Measurements from ENCODE around the gene CFAP68. TPM values are rescaled to one million over a fixed set of nuclear protein-coding genes. Genes with fewer than 3 reads are reported as not detected.

CFAP68 gene
- total RNA-seq, 2 donors from 2014 or later = 11.6 to 12.7 TPM

- Histone ChIP-seq H3K9me3 (ENCODE audit: control insufficient read depth, low read length) (peaks cover 3% of the 10 kb centered on the region), H3K9ac (ENCODE audit: extremely low read depth, low read length, poor library complexity, severe bottlenecking) (no peak overlapping the region), H3K4me3 (ENCODE audit: low read length) (no peak overlapping the region), H3K27me3 (ENCODE audit: control insufficient read depth, insufficient read depth, low read length, poor library complexity, severe bottlenecking) (no peaks in the 10 kb centered on the region), H3K4me1 (ENCODE audit: control insufficient read depth, insufficient read depth, low read length) (no peaks in the 10 kb centered on the region), H3K36me3 (ENCODE audit: control insufficient read depth, insufficient read depth, low read length) (peaks cover 35% of the 10 kb centered on the region), H3K27ac (ENCODE audit: low read depth, low read length) (no peak overlapping the region)
- Mint-ChIP-seq H3K27ac (no peak overlapping the region), H3K36me3 (ENCODE audit: low read depth) (peaks cover 24% of the 10 kb centered on the region), H3K4me3 (no peak overlapping the region), H3K9me3 (no peaks in the 10 kb centered on the region), H3K27me3 (ENCODE audit: insufficient read depth) (no peaks in the 10 kb centered on the region), H3K4me1 (peaks cover 1% of the 10 kb centered on the region)
- 100% methylated on average over 1 of the region's 2 CpGs; no CpG with 5 or more reads in 1 of the 2 experiments for WGBS, 2 experiments (ENCODE audit: insufficient coverage in 1 of 2, insufficient read length in 1 of 2)
- no peak for TF ChIP-seq CTCF (conservative IDR thresholded peaks at IDR 0.05)
- no peak for DNase-seq
Measured at GRCh38 chr11:111852103-111852502, 27.2 kb upstream of the CFAP68 start.

GRCh38 chr11:111855506-111855905, 23.8 kb upstream of the CFAP68 start:
- no peaks in the 10 kb centered on the region for H3K9me3 Mint-ChIP-seq
- no peaks in the 10 kb centered on the region for H3K9me3 ChIP-seq (ENCODE audit: control insufficient read depth, low read length)
- no peaks in the 10 kb centered on the region for H3K4me1 ChIP-seq (ENCODE audit: control insufficient read depth, insufficient read depth, low read length)
- no peaks in the 10 kb centered on the region for H3K27me3 Mint-ChIP-seq (ENCODE audit: insufficient read depth)
- no peaks in the 10 kb centered on the region for H3K27me3 ChIP-seq (ENCODE audit: control insufficient read depth, insufficient read depth, low read length, poor library complexity, severe bottlenecking)
- H3K4me3 ChIP-seq (ENCODE audit: low read length) = no peak overlapping the region
- no peak overlapping the region for H3K4me3 Mint-ChIP-seq
- TF ChIP-seq CTCF (conservative IDR thresholded peaks at IDR 0.05) = no peak
- no peak overlapping the region for H3K27ac Mint-ChIP-seq
- DNase-seq = no peak
- no peak overlapping the region for H3K9ac ChIP-seq (ENCODE audit: extremely low read depth, low read length, poor library complexity, severe bottlenecking)
- H3K36me3 Mint-ChIP-seq (ENCODE audit: low read depth) = peaks cover 30% of the 10 kb centered on the region
- H3K4me1 Mint-ChIP-seq = no peaks in the 10 kb centered on the region
- H3K36me3 ChIP-seq (ENCODE audit: control insufficient read depth, insufficient read depth, low read length) = peaks cover 35% of the 10 kb centered on the region
- H3K27ac ChIP-seq (ENCODE audit: low read depth, low read length) = no peak overlapping the region

- Mint-ChIP-seq H3K27ac (no peak overlapping the region), H3K36me3 (ENCODE audit: low read depth) (peaks cover 34% of the 10 kb centered on the region), H3K27me3 (ENCODE audit: insufficient read depth) (no peaks in the 10 kb centered on the region), H3K4me1 (no peaks in the 10 kb centered on the region), H3K4me3 (no peak overlapping the region), H3K9me3 (no peaks in the 10 kb centered on the region)
- Histone ChIP-seq H3K27ac (ENCODE audit: low read depth, low read length) (no peak overlapping the region), H3K4me1 (ENCODE audit: control insufficient read depth, insufficient read depth, low read length) (no peaks in the 10 kb centered on the region), H3K4me3 (ENCODE audit: low read length) (no peak overlapping the region), H3K9me3 (ENCODE audit: control insufficient read depth, low read length) (no peaks in the 10 kb centered on the region), H3K36me3 (ENCODE audit: control insufficient read depth, insufficient read depth, low read length) (peaks cover 48% of the 10 kb centered on the region), H3K9ac (ENCODE audit: extremely low read depth, low read length, poor library complexity, severe bottlenecking) (no peak overlapping the region), H3K27me3 (ENCODE audit: control insufficient read depth, insufficient read depth, low read length, poor library complexity, severe bottlenecking) (no peaks in the 10 kb centered on the region)
- DNase-seq = no peak
- TF ChIP-seq CTCF (conservative IDR thresholded peaks at IDR 0.05) = no peak
- 89 to 90% methylated on average over 2 to 3 of the region's 3 CpGs for WGBS, 2 experiments (ENCODE audit: insufficient coverage in 1 of 2, insufficient read length in 1 of 2)
Measured at GRCh38 chr11:111860257-111860656, 19.1 kb upstream of the CFAP68 start.

Measured in endodermal cell (in vitro differentiated cells).